Hypothalamus (tissue), 51 donors: ENCODE results near the gene MFRP.
A peak's percentile ranks its signal among the peaks of the same experiment; 100 is the strongest.

ENCODE experiments used
- DNase-seq, 51 donors: peaks; one replicate each; lab custom pipeline; 2025; lab: John Stamatoyannopoulos, UW

The MFRP gene

GRCh38 chr11:119319700-119320239 lies 26.7 kb downstream of the MFRP start:
- DNase-seq, result no peak

GRCh38 chr11:119319136-119319699 lies 27.3 kb downstream of the MFRP start:
- no peak for DNase-seq

- DNase-seq, result peak in 6 of 51 donors; percentile 14 to 34 (median 23)
Observed at GRCh38 chr11:119318240-119319135, 28.0 kb downstream of the MFRP start.

- DNase-seq, result no peak
Observed at GRCh38 chr11:119317592-119318239, 28.8 kb downstream of the MFRP start.

GRCh38 chr11:119316729-119317591 lies 29.5 kb downstream of the MFRP start, which contains the start of gene MCAM:
TSS of gene MCAM (minus strand) at chr11:119317130. CDS start at chr11:119317101, 29 bp downstream.
- peak in 19 of 51 donors; percentile 29 to 68 (median 50) for DNase-seq

GRCh38 chr11:119316016-119316728 lies 30.3 kb downstream of the MFRP start:
- peak in 41 of 51 donors; percentile 32 to 88 (median 77) for DNase-seq

- DNase-seq, result peak in 30 of 51 donors; percentile 31 to 87 (median 70)
Observed at GRCh38 chr11:119315131-119316015, 31.1 kb downstream of the MFRP start.

GRCh38 chr11:119314726-119315125 lies 31.8 kb downstream of the MFRP start:
- no peak for DNase-seq

- no peak for DNase-seq
Observed at GRCh38 chr11:119310682-119311052, 35.8 kb downstream of the MFRP start.

GRCh38 chr11:119309953-119310681 lies 36.4 kb downstream of the MFRP start:
- no peak for DNase-seq

- no peak for DNase-seq
Observed at GRCh38 chr11:119309411-119309810, 37.1 kb downstream of the MFRP start.

GRCh38 chr11:119307974-119308373 lies 38.5 kb downstream of the MFRP start:
- no peak for DNase-seq

- DNase-seq, result peak in 7 of 51 donors; percentile 7 to 27 (median 13)
Observed at GRCh38 chr11:119307219-119307618, 39.3 kb downstream of the MFRP start.

- no peak for DNase-seq
Observed at GRCh38 chr11:119306373-119306890, 40.1 kb downstream of the MFRP start.

GRCh38 chr11:119305556-119306372 lies 40.7 kb downstream of the MFRP start:
- no peak for DNase-seq

GRCh38 chr11:119303227-119303718 lies 43.2 kb downstream of the MFRP start:
- DNase-seq, result no peak
